NCI-H2081 treated with DMSO at 0.1 percent for 48 hours (cell line): ENCODE data around the gene HACD2.
"Not testable (repeated sequence)": the region's sequence is repeated elsewhere in the genome, so short reads cannot be mapped to it uniquely, and the experiment has no call there.

Experiments used
- DNase-seq: peaks from one replicate; lab custom pipeline; 2025; lab: John Stamatoyannopoulos, UW

The HACD2 gene

DNA sequence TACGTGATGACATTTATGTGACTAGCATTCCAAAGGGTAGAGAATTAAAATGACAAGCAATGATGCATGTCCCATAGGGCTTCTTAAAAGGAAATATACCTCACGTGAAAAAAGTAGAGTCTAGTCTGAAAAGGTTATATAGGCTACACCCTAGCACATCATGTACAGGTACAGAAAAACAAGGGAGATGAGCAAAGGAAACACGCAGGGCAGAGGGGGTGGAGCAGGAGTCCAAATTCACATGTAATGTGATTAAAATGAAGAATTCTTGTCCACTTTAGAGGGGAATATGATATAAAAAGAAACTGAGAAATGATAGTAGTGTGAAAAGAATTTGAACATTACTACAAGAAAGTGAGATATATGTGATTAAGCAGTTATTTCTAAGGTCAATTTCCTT is 59.4 kb downstream of the HACD2 start:
- DNase-seq, result no peak

DNA sequence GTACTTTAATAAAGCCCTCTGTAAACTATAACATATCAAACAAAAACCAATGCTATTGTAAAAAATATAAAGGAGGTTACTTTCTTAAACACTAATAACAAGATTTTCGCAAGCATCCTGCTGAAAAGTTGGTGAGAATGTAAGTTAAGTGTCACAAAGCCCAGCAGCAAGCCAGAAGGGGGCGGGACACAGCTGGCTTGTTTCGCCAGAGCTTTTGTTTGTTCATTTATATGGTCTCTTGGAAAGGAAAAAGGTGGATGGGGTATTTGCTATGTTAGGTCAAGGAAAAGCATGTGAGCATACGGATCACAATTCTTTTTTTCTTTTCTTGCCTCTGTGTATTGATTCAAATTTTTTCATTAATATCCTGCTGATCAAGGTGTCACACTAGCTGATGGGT is 59.9 kb downstream of the HACD2 start:
- DNase-seq, result no peak

DNA sequence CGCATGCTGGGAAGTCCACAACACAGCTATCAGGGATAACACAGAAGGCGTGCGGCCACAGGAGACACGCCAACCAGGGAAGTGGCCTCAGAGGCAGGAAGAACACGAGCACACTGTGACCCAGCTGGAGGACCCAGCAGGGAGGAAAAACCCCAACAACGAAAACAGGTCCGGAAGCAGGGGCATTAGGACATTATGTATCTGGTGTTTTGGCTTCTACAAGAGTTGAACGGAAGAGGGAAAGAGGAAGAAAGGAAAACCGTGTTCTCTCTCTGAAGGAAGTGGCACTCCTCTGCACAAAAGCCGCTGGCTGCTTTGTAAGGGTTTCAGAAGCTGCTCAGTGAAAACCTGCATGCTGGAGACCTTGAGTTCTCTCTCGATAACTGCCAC is 61.8 kb downstream of the HACD2 start:
- DNase-seq, result no peak

DNA sequence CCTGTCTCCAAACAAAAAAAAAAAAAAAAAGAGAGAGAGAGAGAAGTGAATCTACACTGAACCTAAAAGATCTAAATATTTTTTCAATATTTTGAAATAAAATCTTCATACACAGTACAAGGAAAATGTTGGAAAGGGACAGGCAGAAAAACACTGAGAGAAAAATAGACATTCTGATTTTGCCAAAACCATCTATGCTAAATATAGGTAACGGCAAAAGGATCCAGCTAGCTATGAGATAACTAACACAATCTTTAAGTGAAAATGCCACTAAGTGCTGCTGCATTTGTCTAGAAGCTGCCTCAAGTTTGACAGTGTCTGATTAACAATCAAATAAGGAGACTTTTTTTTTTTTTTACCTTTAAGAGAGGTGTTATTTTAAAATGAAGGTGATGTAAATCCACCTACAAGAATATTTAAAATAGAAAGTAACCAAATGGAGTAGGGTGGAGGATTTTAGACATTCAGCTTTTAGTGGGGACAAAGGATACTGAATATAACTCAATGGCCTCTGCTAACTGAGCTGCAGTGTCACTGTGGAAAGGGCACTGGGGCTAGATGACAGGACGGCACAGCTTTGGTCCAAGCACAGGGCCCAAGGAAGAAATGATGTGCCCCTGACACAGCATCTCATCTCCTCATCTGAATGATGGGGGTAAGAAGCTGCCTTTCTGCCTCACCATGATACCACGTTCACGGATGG is 62.4 kb downstream of the HACD2 start:
- no peak for DNase-seq

DNA sequence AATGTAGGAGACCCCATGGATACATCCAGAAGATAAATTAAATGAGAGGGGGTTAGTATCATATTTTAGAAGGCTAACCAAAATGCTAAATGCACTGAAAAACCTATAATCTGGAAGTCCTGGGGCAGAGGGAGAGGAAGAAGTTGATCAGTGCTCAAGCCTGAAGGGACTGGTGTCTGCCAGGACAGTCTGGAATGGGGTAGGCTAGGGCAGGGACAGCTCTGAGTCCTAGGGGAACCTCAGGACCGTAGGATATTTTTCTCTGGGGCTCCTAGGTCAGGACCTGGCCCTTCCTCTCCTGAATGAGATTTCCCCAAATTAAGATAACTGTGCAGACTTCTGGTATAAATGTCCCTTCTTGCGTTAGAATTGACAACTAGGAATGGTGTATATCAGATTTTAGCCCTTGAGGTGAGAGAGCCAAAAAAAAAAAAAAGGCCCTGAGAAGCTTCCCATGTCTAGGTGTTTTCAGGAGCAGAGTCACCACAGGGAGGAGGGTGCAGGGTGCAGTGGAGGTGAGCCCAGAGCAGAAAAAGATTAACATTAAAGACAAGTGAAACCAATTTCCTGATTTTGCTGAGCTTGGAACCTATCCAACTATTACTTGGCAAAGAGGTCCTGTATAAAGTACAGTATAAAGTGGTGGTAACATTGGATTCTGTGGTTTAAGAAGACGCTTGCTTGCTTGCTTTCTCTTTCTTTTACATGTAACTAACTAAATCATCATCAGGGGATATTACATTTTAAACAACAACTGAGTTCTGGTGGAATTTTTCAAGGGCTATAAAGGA is 63.5 kb downstream of the HACD2 start:
- no peak for DNase-seq

DNA sequence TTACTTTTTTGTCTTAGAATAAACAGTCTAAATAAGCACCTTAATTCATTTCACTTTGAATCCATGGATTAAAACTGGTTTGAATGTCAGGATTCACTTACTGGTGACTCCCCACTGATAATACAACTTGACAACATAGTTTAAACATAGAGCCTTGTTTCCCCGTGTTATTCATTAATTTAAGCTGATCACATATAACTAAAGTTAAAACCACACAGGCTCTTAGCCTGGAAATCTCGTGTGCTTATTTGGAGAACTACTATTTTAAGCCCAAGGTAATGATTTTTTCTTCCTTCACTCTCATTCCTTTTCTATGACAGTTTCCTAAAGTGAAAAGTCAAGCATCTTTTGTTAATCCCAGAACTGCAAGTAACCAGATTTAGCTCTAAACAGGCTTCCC is 64.2 kb downstream of the HACD2 start:
- no peak for DNase-seq

DNA sequence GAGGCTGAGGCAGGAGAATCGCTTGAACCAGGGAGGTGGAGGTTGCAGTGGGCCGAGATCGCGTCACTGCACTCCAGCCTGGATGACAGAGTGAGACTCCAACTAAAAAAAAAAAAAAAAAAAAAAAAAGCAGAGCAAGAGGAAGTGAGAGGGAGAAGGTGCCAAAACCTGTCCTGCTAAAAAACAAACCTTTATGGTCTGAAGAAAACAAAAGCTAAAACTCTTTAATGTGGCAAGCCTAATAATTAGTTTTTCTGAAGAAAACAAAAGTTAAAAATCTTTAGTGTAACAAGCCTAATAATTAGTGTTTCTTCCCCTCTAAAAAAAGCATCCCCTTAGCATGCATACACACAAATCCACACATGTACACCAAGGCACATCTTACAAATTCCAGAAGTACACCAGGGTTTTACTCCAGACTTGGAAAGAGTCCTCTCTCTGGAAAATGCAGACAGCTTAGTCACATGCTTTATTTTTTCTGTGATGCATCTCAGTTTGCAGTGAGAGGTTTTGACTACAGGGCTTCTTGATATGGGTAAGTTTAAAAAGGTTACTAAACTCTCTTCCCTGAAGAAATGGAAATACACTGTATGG is 65.9 kb downstream of the HACD2 start:
- DNase-seq, result no peak

DNA sequence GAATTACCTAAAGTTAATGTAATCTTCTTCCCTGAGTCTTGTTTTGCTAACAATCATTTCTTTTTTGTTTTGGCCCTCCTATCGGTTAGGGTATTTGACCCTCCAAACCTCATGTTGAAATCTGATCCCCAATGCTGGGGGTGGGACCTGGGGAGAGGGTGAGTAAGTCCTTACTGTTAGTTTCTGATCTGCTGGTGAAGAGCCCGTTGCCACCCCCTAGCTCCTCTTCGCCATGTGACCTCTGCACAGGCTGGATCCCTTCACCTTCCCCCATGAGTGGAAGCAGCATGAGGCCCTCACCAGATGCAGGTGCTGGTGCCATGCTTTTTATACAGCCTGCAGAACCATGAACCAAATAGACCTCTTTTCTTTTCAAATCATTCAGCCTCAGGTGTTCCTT is 73.1 kb downstream of the HACD2 start:
- DNase-seq, result no peak

DNA sequence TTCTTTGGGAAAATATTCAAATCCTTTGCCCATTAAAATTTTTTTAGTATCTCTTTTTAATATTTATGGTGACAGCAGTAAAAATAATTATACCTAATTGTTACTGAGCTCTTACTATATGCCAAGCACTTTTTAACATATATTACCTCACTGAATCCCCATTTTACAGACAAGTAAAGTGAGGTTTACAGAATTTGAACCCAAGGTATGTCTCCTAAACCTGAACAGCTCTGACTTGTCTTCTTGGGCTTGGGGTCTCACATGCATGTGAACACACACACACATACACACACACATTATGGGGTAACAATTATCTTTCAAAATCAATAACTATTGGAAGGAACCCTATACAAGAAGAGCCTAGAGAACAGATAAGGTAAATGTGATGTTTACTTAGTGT is 73.8 kb downstream of the HACD2 start:
- no peak for DNase-seq

DNA sequence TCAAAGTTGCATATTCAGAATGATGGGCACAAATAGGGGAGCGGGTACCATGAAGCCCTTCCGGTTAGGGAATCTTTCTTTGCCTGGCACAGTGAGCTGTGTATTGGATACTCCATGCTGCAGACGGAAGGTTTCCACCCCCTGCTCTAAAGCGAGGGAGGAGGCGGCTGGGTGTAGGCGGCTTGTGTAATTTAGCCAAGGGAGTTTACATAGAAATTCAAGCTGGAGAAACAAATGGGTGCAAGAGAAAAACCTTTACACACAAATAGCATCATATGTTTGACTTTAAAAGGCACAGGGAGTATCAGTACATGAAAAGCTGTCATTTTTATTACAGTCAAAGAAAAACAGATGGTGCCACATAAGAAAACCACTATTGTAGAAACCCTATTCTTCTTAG is 76.7 kb downstream of the HACD2 start:
- no peak for DNase-seq

DNA sequence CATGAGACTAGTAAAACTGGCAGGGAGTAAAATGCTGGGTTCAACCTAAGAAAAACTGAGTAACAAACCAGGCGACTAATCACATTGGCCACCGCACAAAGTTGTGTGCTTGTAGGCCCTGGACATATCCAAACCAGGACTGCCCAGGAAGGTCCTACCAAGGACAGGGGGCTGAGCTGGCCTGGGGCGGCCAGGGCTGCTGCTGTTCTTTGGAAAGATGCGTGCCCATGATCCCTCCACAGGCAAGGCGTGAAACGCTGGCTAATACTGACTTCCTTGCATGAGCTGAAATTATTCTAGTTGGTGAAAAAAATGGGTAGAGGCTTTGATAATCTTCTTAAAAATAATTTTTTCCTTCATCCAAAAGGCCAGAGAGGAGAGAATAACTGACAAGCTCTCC is 79.0 kb downstream of the HACD2 start:
- DNase-seq, result no peak

DNA sequence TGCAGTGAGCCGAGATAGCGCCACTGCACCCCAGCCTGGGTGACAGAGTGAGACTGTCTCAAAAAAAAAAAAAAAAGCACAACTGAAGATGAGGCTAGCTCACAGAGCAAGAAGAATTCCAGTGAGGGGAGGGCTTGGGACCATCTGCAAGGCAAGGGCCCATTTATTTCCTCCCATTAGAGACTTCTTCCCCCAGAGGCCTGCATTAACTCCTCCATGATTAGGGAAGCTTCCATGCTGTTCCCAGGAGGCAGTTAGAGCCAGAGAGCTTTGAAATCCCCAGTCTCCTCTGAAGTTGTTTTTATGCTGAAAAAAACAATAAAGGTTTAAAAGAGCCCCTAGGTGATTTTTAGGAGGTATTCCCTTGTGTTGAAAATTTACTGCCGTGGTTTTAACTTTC is 81.7 kb downstream of the HACD2 start:
- no peak for DNase-seq

DNA sequence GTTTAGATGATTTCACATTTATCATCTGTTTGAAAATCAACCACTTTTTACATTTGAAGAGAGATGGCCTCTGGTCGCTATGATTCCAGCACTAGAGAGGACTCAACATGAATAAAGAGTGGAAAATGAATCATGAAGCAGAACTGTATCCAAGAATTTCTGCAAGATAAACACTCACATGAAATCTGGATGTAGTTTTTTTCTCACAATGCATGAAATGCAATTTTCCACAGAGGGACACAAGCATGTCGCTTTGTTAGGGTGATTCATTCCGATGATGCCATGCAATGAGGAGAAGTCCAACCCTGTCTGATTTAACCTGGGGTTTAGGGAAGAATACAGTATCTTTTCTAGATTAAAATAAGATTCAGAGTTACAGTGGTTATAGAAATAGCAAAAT is 85.5 kb downstream of the HACD2 start:
- no peak for DNase-seq

DNA sequence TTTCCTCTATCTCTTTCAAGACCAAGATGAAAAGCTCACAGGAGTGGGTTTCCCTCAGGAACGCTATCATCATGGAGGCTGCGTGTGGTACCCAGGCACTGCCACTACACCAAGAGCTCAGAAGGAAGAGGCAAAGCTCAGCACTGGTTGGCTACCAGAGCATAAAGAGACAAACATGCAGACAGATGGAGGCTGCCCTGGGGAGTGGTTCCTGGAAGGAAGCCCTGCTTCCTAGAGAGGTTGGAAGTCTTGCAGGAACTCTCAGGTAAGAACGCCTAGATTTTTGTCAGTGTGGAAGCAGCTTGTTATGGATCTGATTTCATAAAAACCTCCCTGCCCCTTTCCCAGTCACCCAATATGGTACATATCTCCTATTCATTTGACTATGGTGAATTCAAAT is 86.1 kb downstream of the HACD2 start:
- DNase-seq, result no peak

DNA sequence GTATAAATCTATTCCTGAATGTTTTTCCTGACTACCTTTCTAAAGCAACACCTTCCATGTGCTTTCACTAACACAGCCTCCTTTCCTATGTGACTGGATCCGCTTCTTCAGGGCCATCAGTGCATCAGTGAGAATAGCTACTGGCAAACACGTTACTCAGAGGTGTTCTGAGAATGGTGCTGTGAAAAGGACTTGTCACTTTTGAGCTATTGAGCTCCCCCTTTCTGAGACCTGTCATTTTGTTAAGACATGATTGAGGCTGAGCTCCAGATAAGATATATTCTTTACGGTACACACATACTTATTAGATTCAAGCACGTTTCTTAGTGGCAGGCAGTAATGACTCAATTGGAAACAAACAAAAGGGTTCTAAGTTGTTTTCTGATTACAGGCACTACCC is 90.9 kb downstream of the HACD2 start:
- DNase-seq, result no peak

DNA sequence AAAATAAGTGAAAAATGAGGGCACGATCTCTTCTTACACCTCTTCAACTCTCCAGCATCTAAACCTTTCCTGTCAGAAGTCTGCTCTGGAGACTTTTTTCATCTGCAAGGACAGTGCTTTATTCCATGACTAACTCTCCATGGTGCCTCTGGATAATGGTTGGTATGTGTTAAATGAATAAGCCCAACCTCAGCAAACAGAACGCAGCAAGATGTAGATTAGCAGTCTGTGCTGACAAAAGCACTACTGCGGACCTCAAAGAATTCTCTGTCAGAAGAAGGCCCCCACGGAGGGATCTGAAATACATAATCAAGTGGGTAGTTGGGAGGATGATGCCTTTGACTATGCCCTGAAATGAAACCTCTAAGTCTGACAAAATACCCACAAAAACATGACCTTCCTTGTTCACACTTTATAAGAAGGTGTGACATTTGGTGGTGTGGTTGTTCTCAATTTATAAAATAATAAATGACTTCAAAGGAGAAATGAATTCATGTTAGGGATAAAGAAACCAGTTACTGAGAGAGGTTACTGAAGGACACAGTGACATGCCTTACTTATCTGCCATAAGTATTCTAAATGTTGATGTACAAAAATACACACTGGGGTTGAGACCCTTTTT is 92.8 kb downstream of the HACD2 start:
- DNase-seq, result no peak

DNA sequence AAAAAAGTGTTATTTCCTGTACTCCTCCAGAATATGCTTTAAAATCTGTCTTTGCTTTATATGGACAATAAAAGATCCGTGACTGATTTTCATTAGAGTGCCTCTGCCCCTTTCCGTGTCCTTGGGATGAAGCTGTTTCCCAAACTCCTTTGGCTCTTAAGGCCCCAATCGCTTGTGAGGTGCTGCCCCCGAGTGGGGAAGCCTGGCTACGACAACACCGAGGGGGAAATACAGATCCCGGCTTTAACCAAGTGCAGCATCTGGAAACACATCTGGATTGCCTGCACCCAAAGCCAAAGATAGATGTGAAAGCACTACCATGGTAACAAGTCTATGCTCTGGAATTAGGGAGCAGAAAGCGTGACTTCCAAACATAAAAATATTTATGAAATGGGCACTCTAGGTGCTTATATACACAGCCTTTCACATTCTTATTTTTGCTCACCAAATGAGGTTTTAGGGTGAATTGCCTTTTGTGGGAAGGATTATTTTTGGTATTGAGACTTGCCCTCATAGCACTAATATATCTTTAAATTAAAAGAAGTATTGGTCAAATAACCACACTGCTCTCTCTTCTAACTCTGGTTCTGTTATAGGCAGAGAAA is 95.4 kb downstream of the HACD2 start:
- DNase-seq, result no peak

DNA sequence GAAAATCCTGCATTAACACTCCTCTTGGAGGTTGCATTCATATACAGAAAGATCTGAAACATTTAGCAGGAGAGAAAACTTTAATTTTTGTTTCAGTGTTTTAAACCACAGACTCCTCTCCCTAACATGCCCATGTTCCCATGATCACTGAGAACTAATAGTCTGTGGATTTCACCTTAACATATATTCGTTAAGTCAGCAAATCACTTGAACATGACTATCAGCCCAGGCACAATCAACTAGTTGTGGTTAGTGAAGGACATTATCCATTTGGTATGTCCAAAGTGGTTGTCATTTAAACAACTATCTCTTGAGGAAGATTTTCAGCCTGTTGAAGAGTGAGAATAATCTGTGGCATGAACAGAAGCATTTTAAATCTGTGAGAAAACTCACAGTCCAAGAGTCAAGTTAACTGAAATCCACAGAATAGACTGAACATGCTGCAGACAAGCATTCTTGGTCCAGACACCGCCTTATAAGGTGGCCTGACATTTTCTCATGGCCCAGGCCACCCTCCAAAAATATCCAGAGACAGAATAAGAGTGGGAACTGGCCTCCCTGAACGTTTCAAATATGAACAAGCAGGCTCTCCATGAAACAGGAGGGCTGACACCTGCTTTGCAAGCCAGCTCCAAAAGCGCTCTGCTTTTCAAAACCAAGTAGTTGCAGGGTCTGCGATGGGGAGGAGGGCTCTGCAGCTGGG is 96.1 kb downstream of the HACD2 start:
- DNase-seq, result no peak

DNA sequence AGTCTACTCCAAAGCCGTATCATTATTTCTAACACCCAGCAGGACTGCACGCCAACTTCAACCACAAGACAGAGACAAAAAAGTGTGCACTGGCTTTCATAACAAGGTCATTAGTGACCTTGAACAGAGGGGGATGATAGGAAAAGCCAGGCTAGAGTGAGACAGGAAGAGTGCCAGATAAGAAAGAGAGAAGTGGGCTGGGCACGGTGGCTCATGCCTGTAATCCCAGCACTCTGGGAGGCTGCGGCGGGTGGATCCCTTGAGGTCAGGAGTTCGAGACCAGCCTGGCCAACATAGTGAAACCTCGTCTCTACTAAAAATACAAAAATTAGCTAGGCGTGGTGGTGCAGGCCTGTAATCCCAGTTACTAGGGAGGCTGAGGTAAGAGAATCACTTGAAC is 97.8 kb downstream of the HACD2 start:
- not testable (repeated sequence) for DNase-seq

DNA sequence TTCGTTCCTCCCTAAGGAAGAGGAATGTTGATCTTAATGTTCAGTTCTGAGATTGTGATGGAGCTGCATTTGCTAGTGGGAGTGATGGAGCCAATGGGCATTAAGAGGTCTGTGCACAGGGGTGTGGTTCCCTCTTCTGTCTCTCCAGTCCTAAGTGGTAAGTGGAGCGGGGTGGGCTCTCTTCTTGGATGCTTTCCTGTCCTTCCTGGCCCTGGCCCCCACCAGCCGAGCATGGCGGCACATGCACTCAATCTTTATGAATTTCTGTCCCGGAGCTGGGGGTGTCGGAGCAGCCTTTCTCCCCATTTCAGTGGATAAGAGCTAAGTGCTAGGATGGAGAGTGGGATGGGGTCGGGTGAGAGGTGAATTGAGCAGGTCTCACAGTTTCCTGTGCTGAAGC is 98.4 kb downstream of the HACD2 start:
- no peak for DNase-seq

DNA sequence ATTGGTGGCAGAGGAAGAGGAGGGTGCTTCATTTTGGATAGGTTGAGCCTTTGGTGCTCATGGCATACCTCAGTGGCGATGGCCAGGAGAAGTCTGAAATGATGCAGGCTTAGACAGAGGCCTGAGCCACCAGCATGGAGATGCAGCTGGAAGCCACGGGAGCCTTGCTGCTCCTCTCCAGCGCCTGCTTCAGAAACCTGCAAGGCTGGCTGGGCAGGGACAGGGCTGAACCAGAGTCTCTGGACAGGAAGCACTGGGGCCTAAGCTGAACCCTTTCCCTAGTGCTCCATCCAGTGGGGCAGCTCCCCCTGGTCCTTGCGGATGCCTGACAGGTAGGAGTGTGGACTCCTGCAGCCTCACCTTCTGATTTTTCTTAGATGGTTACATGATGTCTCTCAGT is 99.3 kb downstream of the HACD2 start:
- no peak for DNase-seq

DNA sequence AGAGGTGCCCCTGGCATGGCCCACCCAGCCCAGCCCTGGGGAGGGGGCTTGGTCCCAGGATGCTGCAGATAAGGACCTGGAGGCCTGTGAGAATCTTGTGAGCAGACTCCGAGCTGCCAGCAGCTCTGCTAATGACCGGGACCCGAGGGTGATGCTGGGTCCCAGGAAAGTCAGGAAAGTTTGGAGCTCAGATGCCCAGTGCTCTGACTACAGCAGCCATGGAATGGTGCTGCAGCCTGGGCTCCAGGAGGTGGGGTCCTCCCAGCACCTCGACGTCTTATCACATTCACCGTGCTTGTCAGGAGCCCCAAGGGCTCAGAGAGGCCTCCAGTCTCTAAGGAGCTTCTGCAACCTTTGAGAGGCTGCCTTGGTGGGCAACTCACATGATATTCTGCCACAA is 101.7 kb downstream of the HACD2 start:
- DNase-seq, result no peak
